Vagina (tissue), 2 donors: ENCODE measurements around the gene ITIH5. TPM values are rescaled to one million over a fixed set of nuclear protein-coding genes. Genes with fewer than 3 reads are reported as not detected.

Experiments
- DNase-seq, 2 donors: peaks; one replicate each; pipeline ENCODE4 v3.0.0-alpha.2; 2017; ENCODE audit errors: extremely low spot score in 2 of 2
- H3K27ac ChIP-seq: fragments of 200-600 bp; sonication (generic); one replicate; pipeline ENCODE4 v1.5.1; 2019
- H3K27me3 ChIP-seq: fragments of 200-600 bp; sonication (generic); one replicate; pipeline ENCODE4 v1.5.1; 2019
- H3K36me3 ChIP-seq, 2 donors: fragments of 200-600 bp; sonication (generic); one replicate each; pipeline ENCODE4 v1.5.1; 2017 to 2019
- H3K4me1 ChIP-seq: fragments of 200-600 bp; sonication (generic); one replicate; pipeline ENCODE4 v1.5.1; 2019
- H3K4me3 ChIP-seq, 2 donors: fragments of 200-600 bp; sonication (generic); 1 replicate in 1 of 2; 2 replicates in 1 of 2; pipeline ENCODE4 v1.5.1; 2016 to 2019
- H3K9me3 ChIP-seq: fragments of 200-600 bp; sonication (generic); one replicate; pipeline ENCODE4 v1.5.1; 2019
- POLR2A ChIP-seq, 2 donors: fragments of 450-650 bp; IDR thresholded peaks; one replicate each; pipeline ENCODE4 v1.6.1; 2017; ENCODE audit warnings: antibody characterized with exemption in 2 of 2, mild to moderate bottlenecking in 2 of 2, moderate library complexity in 2 of 2
- POLR2AphosphoS5 ChIP-seq, 2 donors: sonication (generic); formaldehyde crosslinking; IDR thresholded peaks; one replicate each; pipeline ENCODE4 v1.9.0; 2017; ENCODE audit warnings: antibody characterized with exemption in 2 of 2, mild to moderate bottlenecking in 2 of 2, low read depth in 1 of 2; ENCODE audit not compliant: insufficient read depth in 1 of 2
- intact Hi-C: fragments of 100-400 bp; cut with DNase I; formaldehyde crosslinking; loops from one replicate; pipeline ENCODE4 v1.15.1; 2023
- total RNA-seq: library from RNA; depleted of rRNA; stranded (reverse); fragments of >200 nt; gene quantifications from one replicate; pipeline ENCODE4 v1.2.3, GENCODE V29; 2016
- TF ChIP-seq, protein P1 (sequence below), 3 experiments: fragments of 450-650 bp in 2 of 3; fragments of 200-600 bp in 1 of 3; sonication (generic) in 1 of 3; IDR thresholded peaks; one replicate each; pipeline ENCODE4 v1.5.1; 2017 to 2019; ENCODE audit warnings: antibody characterized with exemption in 3 of 3, mild to moderate bottlenecking in 2 of 3, moderate library complexity in 2 of 3

Gene ITIH5
- total RNA-seq, 1 donor from 2014 or later: 20.4 TPM

DNA sequence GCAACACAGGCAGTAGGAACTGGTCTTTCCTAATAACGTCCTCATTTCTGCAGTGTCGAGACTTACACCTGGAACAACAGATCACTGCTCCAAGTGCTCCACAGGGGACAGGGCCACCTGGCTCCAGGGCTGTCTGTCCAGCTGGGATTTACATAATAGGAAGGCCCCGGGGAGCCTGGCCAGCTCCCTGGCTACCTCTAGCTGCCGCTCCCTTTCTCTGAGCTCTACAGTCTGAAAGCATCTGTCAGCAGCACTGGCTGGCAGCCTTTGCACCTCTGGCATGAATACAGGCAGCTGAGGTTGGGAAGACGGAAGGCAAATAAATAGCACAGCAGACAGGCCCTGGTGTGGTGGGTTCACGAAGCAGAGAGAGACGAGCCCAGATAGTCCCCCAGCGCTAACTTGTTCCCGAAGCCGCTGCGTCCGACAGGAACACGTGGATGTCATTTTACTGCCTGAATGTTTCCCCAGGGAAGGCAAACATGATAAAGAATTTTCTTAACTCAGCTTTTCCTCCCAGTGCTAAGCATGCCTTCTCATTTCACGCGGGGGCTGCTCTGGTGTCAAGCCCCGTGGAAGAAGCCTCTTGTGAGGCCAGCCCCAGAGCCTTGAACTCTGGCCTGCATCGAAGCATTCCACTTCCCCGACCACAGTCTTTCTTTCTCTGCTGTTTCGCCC is 105.4 kb downstream of the ITIH5 start:
- Histone ChIP-seq H3K9me3 (no peaks in the 10 kb centered on the region), H3K27me3 (no peaks in the 10 kb centered on the region), H3K4me1 (peaks cover 32% of the 10 kb centered on the region), H3K27ac (peak overlapping the region; percentile 6), H3K36me3 (no peaks in the 10 kb centered on the region), H3K4me3 (no peak overlapping the region)
- intact Hi-C loops: no loop called here
- TF ChIP-seq, protein P1, sequence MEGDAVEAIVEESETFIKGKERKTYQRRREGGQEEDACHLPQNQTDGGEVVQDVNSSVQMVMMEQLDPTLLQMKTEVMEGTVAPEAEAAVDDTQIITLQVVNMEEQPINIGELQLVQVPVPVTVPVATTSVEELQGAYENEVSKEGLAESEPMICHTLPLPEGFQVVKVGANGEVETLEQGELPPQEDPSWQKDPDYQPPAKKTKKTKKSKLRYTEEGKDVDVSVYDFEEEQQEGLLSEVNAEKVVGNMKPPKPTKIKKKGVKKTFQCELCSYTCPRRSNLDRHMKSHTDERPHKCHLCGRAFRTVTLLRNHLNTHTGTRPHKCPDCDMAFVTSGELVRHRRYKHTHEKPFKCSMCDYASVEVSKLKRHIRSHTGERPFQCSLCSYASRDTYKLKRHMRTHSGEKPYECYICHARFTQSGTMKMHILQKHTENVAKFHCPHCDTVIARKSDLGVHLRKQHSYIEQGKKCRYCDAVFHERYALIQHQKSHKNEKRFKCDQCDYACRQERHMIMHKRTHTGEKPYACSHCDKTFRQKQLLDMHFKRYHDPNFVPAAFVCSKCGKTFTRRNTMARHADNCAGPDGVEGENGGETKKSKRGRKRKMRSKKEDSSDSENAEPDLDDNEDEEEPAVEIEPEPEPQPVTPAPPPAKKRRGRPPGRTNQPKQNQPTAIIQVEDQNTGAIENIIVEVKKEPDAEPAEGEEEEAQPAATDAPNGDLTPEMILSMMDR (IDR thresholded peaks at IDR 0.05): no peak
- TF ChIP-seq POLR2AphosphoS5 (IDR thresholded peaks at IDR 0.05; ENCODE audit: insufficient read depth in 1 of 2, low read depth in 1 of 2): peak in 1 of 2 donors; percentile 27
- DNase-seq: no peak

DNA sequence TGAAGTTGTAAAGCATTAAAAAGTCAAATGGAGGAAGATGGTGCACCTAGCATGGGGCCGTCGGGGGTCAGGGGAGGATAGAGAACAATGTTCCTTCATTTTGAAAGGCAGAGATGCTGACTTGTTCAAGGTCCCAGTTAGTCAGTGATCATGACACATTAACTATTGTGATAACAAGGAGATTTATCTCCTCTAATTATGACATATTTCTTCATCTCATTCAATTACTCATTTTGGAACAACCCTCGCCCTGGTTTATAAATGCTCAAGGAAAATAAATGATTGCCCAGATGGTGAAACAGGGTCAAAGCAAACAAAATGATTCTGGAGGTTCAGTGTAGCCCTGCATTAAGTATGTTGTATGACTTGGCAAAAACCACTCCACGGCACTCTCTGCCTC is 106.2 kb downstream of the ITIH5 start:
- Histone ChIP-seq H3K4me3 (no peak overlapping the region), H3K9me3 (no peaks in the 10 kb centered on the region), H3K27ac (no peak overlapping the region), H3K27me3 (no peaks in the 10 kb centered on the region), H3K36me3 (no peaks in the 10 kb centered on the region), H3K4me1 (peaks cover 32% of the 10 kb centered on the region)
- TF ChIP-seq POLR2AphosphoS5 (IDR thresholded peaks at IDR 0.05; ENCODE audit: insufficient read depth in 1 of 2, low read depth in 1 of 2) (no peak), POLR2A (IDR thresholded peaks at IDR 0.05) (no peak)
- TF ChIP-seq, protein P1 (IDR thresholded peaks at IDR 0.05): no peak
- no peak for DNase-seq
- intact Hi-C loops: no loop called here

DNA sequence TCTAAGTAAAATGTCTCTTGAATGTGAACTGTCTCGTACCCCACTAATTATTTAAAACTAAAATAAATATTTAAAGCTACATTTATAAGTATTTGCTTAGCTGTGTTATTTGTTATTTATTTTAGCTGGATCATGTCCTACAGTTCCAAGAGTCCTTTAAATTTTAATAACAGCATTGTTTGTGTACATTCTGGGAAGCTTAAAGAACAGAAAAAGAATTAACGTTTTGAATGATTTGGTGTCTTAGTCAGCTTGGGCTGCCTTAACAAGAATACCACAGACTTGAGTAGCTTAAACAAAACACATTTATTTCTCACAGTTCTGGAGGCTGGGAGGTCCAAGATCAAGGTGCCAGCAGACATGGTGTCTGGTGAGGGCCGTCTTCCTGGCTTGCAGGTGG is 107.4 kb downstream of the ITIH5 start:
- H3K27ac ChIP-seq: no peak overlapping the region
- no peaks in the 10 kb centered on the region for H3K27me3 ChIP-seq
- intact Hi-C loops: no loop called here
- peaks cover 32% of the 10 kb centered on the region for H3K4me1 ChIP-seq
- no peaks in the 10 kb centered on the region for H3K9me3 ChIP-seq
- H3K36me3 ChIP-seq: no peaks in the 10 kb centered on the region
- no peak for DNase-seq
- no peak overlapping the region for H3K4me3 ChIP-seq
- TF ChIP-seq, protein P1 (IDR thresholded peaks at IDR 0.05): no peak
- no peak for TF ChIP-seq POLR2AphosphoS5 (IDR thresholded peaks at IDR 0.05; ENCODE audit: insufficient read depth in 1 of 2, low read depth in 1 of 2)
- TF ChIP-seq POLR2A (IDR thresholded peaks at IDR 0.05): no peak

DNA sequence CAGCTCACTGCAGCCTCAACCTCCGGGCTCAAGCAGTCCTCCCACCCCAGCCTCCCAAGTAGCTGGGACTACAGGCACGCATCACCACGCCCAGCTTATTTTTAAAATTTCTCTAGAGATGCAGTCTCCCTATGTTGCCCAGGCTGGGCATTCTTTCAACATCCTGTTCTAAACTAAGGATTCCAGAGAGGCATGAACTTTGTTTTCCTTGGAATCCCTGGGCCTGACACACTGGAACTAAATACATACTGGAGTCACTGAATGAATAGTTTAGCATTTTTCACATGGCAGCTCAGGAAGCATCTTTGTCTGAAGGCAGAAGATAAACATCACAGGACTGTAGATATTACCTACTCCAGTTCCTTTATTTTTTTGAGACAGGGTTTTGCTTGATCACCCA is 108.7 kb downstream of the ITIH5 start:
- Histone ChIP-seq H3K27ac (no peak overlapping the region), H3K36me3 (no peaks in the 10 kb centered on the region), H3K4me1 (peaks cover 22% of the 10 kb centered on the region), H3K4me3 (no peak overlapping the region), H3K27me3 (no peaks in the 10 kb centered on the region), H3K9me3 (no peaks in the 10 kb centered on the region)
- DNase-seq: no peak
- intact Hi-C loops: no loop called here
- no peak for TF ChIP-seq POLR2A (IDR thresholded peaks at IDR 0.05)
- TF ChIP-seq, protein P1 (IDR thresholded peaks at IDR 0.05): no peak
- TF ChIP-seq POLR2AphosphoS5 (IDR thresholded peaks at IDR 0.05; ENCODE audit: insufficient read depth in 1 of 2, low read depth in 1 of 2): no peak

DNA sequence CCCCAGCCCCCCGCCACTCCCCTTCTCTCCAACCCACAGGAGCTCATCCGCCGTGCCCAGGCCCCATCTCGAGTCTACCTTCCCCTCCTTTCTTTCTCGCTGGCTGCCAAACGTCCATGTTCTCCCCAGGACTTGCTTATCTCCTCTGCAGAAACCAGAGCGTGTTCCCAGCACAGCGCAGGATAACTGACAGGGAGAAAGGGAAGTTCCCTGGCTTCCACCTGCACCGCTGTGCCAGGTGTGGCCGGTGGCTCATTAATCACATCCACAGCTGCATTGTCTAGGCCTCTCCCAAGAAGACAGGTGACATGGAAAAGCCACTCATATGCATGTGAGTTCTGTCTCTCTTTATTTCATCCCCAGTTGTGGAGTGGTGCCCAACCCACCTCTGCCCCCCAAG is 113.2 kb downstream of the ITIH5 start:
- DNase-seq: no peak
- intact Hi-C loops: no loop called here
- no peaks in the 10 kb centered on the region for H3K36me3 ChIP-seq
- no peaks in the 10 kb centered on the region for H3K27me3 ChIP-seq
- no peak overlapping the region for H3K27ac ChIP-seq
- H3K4me3 ChIP-seq: no peak overlapping the region
- H3K4me1 ChIP-seq: no peaks in the 10 kb centered on the region
- no peak for TF ChIP-seq POLR2A (IDR thresholded peaks at IDR 0.05)
- TF ChIP-seq, protein P1 (IDR thresholded peaks at IDR 0.05): no peak
- TF ChIP-seq POLR2AphosphoS5 (IDR thresholded peaks at IDR 0.05; ENCODE audit: insufficient read depth in 1 of 2, low read depth in 1 of 2): no peak
- no peaks in the 10 kb centered on the region for H3K9me3 ChIP-seq
